OCI-LY3 (cell line): ENCODE data around the gene VGLL4.

Experiments
- CTCF ChIP-seq: fragments of 200-600, 300-600 bp; sonication (generic); IDR thresholded peaks from 2 replicates; pipeline ENCODE4 v1.5.1; 2014; ENCODE audit warnings: antibody characterized with exemption, low read length, low read depth
- EZH2phosphoT487 ChIP-seq: fragments of 200-600 bp; shearing (Covaris generic); IDR thresholded peaks from 2 replicates; pipeline ENCODE4 v1.6.1; 2018; ENCODE audit warnings: antibody characterized with exemption, mixed run types, low read depth

- TF ChIP-seq CTCF (no peak), EZH2phosphoT487 (no peak)
Observed at GRCh38 chr3:11671648-11672100, 28.0 kb upstream of the VGLL4 start.
